ENCODE results near the gene ZNF318. TPM values are rescaled to one million over a fixed set of nuclear protein-coding genes. Genes with fewer than 3 reads are reported as not detected.
"Not testable (repeated sequence)": the region's sequence is repeated elsewhere in the genome, so short reads cannot be mapped to it uniquely, and the experiment has no call there.

The ZNF318 gene
- polyA plus RNA-seq, 1 donor from 2014 or later: 11.7 TPM

DNA sequence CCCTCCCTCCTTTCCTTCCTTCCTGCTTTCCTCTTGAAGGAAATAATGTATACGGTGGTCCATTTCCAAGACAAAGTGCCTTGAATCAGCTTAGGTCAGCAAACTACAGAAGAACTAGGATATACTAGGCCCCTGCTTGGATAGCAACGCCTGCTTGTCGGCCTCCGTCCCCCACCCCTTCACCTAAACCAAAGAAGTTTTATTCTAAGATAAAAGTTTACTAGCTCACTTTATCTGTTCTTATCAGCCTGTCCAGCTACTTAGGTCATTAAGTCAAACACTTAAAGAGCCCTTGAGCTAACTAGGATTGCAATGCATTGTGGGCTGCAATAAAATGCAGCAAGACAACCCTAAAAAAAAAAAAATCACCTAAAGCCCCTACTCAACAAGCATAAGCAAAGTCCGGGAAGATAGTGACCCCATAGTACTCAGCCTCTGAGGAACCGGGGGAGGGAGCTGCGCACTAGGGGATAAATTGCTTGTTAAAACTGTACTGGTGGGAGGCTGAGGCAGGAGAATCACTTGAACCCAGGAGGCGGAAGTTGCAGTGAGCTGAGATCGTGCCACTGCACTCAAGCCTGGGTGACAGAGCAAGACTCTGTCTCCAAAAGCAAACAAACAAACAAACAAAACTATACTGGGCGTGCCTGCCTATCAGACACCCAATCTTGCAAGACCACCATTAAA is 21.4 kb upstream of the ZNF318 start:
- H3K9me3 ChIP-seq (ENCODE audit: low read length); H3K4me3 ChIP-seq (ENCODE audit: low read length); H4K20me1 ChIP-seq (ENCODE audit: insufficient read depth); H3K4me2 ChIP-seq (ENCODE audit: low read length); H3F3A ChIP-seq (ENCODE audit: insufficient read depth, low read length, poor library complexity, severe bottlenecking); H3K9me2 ChIP-seq (ENCODE audit: insufficient read depth, low read length); H3K27ac ChIP-seq (ENCODE audit: low read length); H3K79me2 ChIP-seq (replicated peaks; ENCODE audit: insufficient read depth, low read length); H3K9ac ChIP-seq (ENCODE audit: low read length); H3K36me3 ChIP-seq (ENCODE audit: insufficient read depth, low read length); H2AFZ ChIP-seq (ENCODE audit: low read depth, low read length); H3K27me3 ChIP-seq (ENCODE audit: insufficient read depth, low read depth, low read length): not testable (repeated sequence)

DNA sequence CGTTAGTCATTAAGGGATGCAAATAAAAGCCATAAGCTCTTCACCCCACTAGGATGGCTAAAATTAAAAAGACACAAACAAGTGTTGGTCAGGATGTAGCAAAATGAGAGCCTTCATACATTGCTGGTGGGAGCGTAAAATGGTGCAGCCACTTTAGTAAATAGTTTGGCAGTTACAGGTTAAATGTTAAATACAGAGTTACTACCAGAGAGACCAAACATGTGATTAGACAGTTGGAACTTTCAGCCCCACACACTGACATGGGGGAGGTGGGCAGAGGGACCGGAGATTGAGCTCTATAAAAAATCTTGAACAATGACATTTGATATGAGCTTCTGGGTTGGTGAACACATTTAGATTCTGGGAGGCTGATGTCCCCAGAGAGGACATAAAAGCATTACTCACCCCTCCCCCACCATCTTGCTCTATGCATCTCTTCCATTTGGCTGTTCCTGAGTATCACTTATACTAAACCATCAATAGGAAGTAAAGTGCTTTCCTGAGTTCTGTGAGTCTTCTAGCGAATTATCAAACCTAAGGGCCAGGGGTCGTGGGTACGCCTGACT is 20.4 kb upstream of the ZNF318 start:
- Histone ChIP-seq H3K27me3 (ENCODE audit: insufficient read depth, low read depth, low read length) (no peaks in the 10 kb centered on the region), H3K9me3 (ENCODE audit: low read length) (no peaks in the 10 kb centered on the region), H4K20me1 (ENCODE audit: insufficient read depth) (no peaks in the 10 kb centered on the region), H3K4me3 (ENCODE audit: low read length) (no peak overlapping the region), H3K4me2 (ENCODE audit: low read length) (no peak overlapping the region), H2AFZ (ENCODE audit: low read depth, low read length) (no peak overlapping the region), H3F3A (ENCODE audit: insufficient read depth, low read length, poor library complexity, severe bottlenecking) (no peaks in the 10 kb centered on the region), H3K36me3 (ENCODE audit: insufficient read depth, low read length) (no peaks in the 10 kb centered on the region), H3K9me2 (ENCODE audit: insufficient read depth, low read length) (no peaks in the 10 kb centered on the region), H3K27ac (ENCODE audit: low read length) (no peak overlapping the region), H3K9ac (ENCODE audit: low read length) (no peak overlapping the region), H3K79me2 (replicated peaks; ENCODE audit: insufficient read depth, low read length) (no peaks in the 10 kb centered on the region)
- no peak for TF ChIP-seq TAF1 (IDR thresholded peaks at IDR 0.05; ENCODE audit: low read depth)
- TF ChIP-seq, protein P1, sequence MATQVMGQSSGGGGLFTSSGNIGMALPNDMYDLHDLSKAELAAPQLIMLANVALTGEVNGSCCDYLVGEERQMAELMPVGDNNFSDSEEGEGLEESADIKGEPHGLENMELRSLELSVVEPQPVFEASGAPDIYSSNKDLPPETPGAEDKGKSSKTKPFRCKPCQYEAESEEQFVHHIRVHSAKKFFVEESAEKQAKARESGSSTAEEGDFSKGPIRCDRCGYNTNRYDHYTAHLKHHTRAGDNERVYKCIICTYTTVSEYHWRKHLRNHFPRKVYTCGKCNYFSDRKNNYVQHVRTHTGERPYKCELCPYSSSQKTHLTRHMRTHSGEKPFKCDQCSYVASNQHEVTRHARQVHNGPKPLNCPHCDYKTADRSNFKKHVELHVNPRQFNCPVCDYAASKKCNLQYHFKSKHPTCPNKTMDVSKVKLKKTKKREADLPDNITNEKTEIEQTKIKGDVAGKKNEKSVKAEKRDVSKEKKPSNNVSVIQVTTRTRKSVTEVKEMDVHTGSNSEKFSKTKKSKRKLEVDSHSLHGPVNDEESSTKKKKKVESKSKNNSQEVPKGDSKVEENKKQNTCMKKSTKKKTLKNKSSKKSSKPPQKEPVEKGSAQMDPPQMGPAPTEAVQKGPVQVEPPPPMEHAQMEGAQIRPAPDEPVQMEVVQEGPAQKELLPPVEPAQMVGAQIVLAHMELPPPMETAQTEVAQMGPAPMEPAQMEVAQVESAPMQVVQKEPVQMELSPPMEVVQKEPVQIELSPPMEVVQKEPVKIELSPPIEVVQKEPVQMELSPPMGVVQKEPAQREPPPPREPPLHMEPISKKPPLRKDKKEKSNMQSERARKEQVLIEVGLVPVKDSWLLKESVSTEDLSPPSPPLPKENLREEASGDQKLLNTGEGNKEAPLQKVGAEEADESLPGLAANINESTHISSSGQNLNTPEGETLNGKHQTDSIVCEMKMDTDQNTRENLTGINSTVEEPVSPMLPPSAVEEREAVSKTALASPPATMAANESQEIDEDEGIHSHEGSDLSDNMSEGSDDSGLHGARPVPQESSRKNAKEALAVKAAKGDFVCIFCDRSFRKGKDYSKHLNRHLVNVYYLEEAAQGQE (IDR thresholded peaks at IDR 0.05; ENCODE audit: borderline replicate concordance): no peak
- no peak for TF ChIP-seq SMC3 (conservative IDR thresholded peaks at IDR 0.05; ENCODE audit: poor library complexity)
- no peak for TF ChIP-seq EZH2 (IDR thresholded peaks at IDR 0.05; ENCODE audit: borderline replicate concordance, insufficient read depth, low read length, poor library complexity, severe bottlenecking)
- TF ChIP-seq POLR2AphosphoS5 (IDR thresholded peaks at IDR 0.05): no peak
- no peak for TF ChIP-seq MXI1 (conservative IDR thresholded peaks at IDR 0.05; ENCODE audit: poor library complexity, severe bottlenecking)
- TF ChIP-seq, protein P2, sequence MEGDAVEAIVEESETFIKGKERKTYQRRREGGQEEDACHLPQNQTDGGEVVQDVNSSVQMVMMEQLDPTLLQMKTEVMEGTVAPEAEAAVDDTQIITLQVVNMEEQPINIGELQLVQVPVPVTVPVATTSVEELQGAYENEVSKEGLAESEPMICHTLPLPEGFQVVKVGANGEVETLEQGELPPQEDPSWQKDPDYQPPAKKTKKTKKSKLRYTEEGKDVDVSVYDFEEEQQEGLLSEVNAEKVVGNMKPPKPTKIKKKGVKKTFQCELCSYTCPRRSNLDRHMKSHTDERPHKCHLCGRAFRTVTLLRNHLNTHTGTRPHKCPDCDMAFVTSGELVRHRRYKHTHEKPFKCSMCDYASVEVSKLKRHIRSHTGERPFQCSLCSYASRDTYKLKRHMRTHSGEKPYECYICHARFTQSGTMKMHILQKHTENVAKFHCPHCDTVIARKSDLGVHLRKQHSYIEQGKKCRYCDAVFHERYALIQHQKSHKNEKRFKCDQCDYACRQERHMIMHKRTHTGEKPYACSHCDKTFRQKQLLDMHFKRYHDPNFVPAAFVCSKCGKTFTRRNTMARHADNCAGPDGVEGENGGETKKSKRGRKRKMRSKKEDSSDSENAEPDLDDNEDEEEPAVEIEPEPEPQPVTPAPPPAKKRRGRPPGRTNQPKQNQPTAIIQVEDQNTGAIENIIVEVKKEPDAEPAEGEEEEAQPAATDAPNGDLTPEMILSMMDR (IDR thresholded peaks at IDR 0.05; ENCODE audit: poor library complexity, severe bottlenecking): no peak
- TF ChIP-seq RAD21 (conservative IDR thresholded peaks at IDR 0.05): no peak
- TF ChIP-seq EP300 (conservative IDR thresholded peaks at IDR 0.05; ENCODE audit: poor library complexity, severe bottlenecking): no peak

Data from neural cell (in vitro differentiated cells).